HepG2 (cell line): ENCODE measurements around the gene CRMP1. TPM values are rescaled to one million over a fixed set of nuclear protein-coding genes. Genes with fewer than 3 reads are reported as not detected.

Experiments
- ATAC-seq: fragments of 200-7000 bp; cut with Tn5 transposase; 3 replicates; pipeline ENCODE4 v1.9.1; 2020; ENCODE audit warnings: mild to moderate bottlenecking, moderate library complexity
- BruUV-seq: library from RNA; stranded (reverse); fragments of 400-500 nt; replicated peaks from 2 replicates; lab custom pipeline; 2021; lab: Mats Ljungman, UMichigan
- CTCF ChIA-PET: fragments of 300-600 bp; formaldehyde crosslinking; extraction: SDS; loops from one replicate; lab custom pipeline; 2021; ENCODE audit warnings: low total read pairs, inconsistent platforms, low intra/inter-chr PET ratio; lab: Yijun Ruan, JAX
- POLR2A ChIA-PET: fragments of 350-600 bp; sonication (Branson Sonifier 250); formaldehyde crosslinking; loops from one replicate; lab custom pipeline; 2020; ENCODE audit warnings: antibody characterized with exemption, inconsistent platforms; lab: Yijun Ruan, JAX
- DNase-seq: peaks from one replicate; pipeline ENCODE4 v3.0.0-alpha.2; 2015; ENCODE audit warnings: low spot score
- FAIRE-seq: peaks from 3 replicates; lab custom pipeline; 2011; peaks lifted over from hg19 to GRCh38; lab: Jason Lieb, UNC
- H2AFZ ChIP-seq: one replicate; pipeline ENCODE4 v1.6.1; 2011; ENCODE audit warnings: low read length, inconsistent platforms
- H3K27ac ChIP-seq: fragments of 300-600 bp; 3 replicates; pipeline ENCODE4 v1.8.0; 2011; ENCODE audit warnings: mixed run types, mild to moderate bottlenecking, mixed read lengths, low read length, inconsistent platforms; ENCODE audit not compliant: insufficient read depth; ENCODE audit errors: extremely low read length
- H3K27me3 ChIP-seq, 2 experiments: fragments of 200-600 bp in 1 of 2; 2 replicates in 1 of 2; 3 replicates in 1 of 2; pipeline versions ENCODE4 v1.6.0 to v1.8.0; 2011; ENCODE audit warnings: low read length in 2 of 2, mild to moderate bottlenecking in 2 of 2, moderate library complexity in 2 of 2, inconsistent platforms in 1 of 2; ENCODE audit not compliant: insufficient read depth in 2 of 2, control insufficient read depth in 1 of 2
- H3K36me3 ChIP-seq, 2 experiments: fragments of 200-600 bp in 1 of 2; replicated peaks in 1 of 2; 2 replicates in 1 of 2; 3 replicates in 1 of 2; pipeline versions ENCODE4 v1.5.1 to v1.8.0; 2011; ENCODE audit warnings: low read length in 2 of 2, inconsistent platforms in 1 of 2; ENCODE audit not compliant: insufficient read depth in 2 of 2, control insufficient read depth in 1 of 2
- H3K4me1 ChIP-seq: 2 replicates; pipeline ENCODE4 v1.5.1; 2012; ENCODE audit warnings: low read length, inconsistent platforms; ENCODE audit not compliant: insufficient read depth
- H3K4me2 ChIP-seq: 2 replicates; pipeline ENCODE4 v1.6.0; 2011; ENCODE audit warnings: low read depth, low read length, inconsistent platforms
- H3K4me3 ChIP-seq, 3 experiments: fragments of 200-600 bp in 1 of 3; sonication (generic), shearing (Covaris generic) in 1 of 3; replicated peaks in 1 of 3; 2 replicates each; pipeline ENCODE4 v1.5.1; 2011 to 2016; ENCODE audit warnings: low read length in 3 of 3, inconsistent platforms in 2 of 3, low read depth in 2 of 3, mild to moderate bottlenecking in 2 of 3, control low read depth in 1 of 3, mixed read lengths in 1 of 3; ENCODE audit not compliant: insufficient read depth in 1 of 3
- H3K79me2 ChIP-seq: one replicate; pipeline ENCODE4 v1.6.1; 2011; ENCODE audit warnings: low read length, inconsistent platforms; ENCODE audit not compliant: insufficient read depth
- H3K9ac ChIP-seq: 2 replicates; pipeline ENCODE4 v1.6.0; 2011; ENCODE audit warnings: mild to moderate bottlenecking, low read depth, low read length, inconsistent platforms; ENCODE audit not compliant: insufficient read depth
- H3K9me3 ChIP-seq: 2 replicates; pipeline ENCODE4 v1.5.1; 2012; ENCODE audit warnings: mild to moderate bottlenecking, low read length
- H4K20me1 ChIP-seq: 2 replicates; pipeline ENCODE4 v1.6.0; 2011; ENCODE audit warnings: inconsistent platforms, mild to moderate bottlenecking, low read length, moderate library complexity; ENCODE audit not compliant: insufficient read depth
- CHD4 ChIP-seq: fragments of 200-600 bp; sonication (generic); IDR thresholded peaks from 2 replicates; pipeline ENCODE4 v1.7.0; 2017; ENCODE audit warnings: mild to moderate bottlenecking, low read length, borderline replicate concordance
- EED ChIP-seq: sonication (generic); formaldehyde crosslinking; IDR thresholded peaks from 2 replicates; pipeline ENCODE4 v1.5.0; 2020; ENCODE audit warnings: mild to moderate bottlenecking, missing genetic modification reagents
- NFE2L2 ChIP-seq: fragments of 150-350 bp; IDR thresholded peaks from 2 replicates; pipeline ENCODE4 v1.6.1; 2014; ENCODE audit warnings: low read length
- RORA ChIP-seq: sonication (generic); formaldehyde crosslinking; IDR thresholded peaks from 2 replicates; pipeline ENCODE4 v1.5.0; 2020; ENCODE audit warnings: mild to moderate bottlenecking, missing genetic modification reagents, moderate library complexity
- SYNCRIP ChIP-seq: fragments of 200-400 bp; formaldehyde crosslinking; IDR thresholded peaks from 2 replicates; pipeline ENCODE4 v1.6.1; 2018; ENCODE audit warnings: mild to moderate bottlenecking, low read depth, low read length; ENCODE audit not compliant: insufficient read depth
- TSC22D2 ChIP-seq: sonication (generic); formaldehyde crosslinking; IDR thresholded peaks from 2 replicates; pipeline ENCODE4 v1.5.1; 2020; ENCODE audit warnings: missing genetic modification reagents, mild to moderate bottlenecking, borderline replicate concordance
- U2AF2 ChIP-seq: fragments of 200-400 bp; formaldehyde crosslinking; IDR thresholded peaks from 2 replicates; pipeline ENCODE4 v1.6.1; 2017; ENCODE audit warnings: low read depth, mild to moderate bottlenecking, low read length
- ZBTB20 ChIP-seq: sonication (generic); formaldehyde crosslinking; IDR thresholded peaks from 2 replicates; pipeline ENCODE4 v1.8.1; 2023; ENCODE audit warnings: missing genetic modification reagents, low read depth, mild to moderate bottlenecking, borderline replicate concordance
- ZFP36L2 ChIP-seq: sonication (generic); formaldehyde crosslinking; IDR thresholded peaks from 2 replicates; pipeline ENCODE4 v1.4.0; 2020; ENCODE audit warnings: missing genetic modification reagents
- ZFP82 ChIP-seq: sonication (generic); formaldehyde crosslinking; IDR thresholded peaks from 2 replicates; pipeline ENCODE4 v1.5.1; 2020; ENCODE audit warnings: mild to moderate bottlenecking, missing genetic modification reagents, borderline replicate concordance
- ZNF33B ChIP-seq: sonication (generic); formaldehyde crosslinking; IDR thresholded peaks from 2 replicates; pipeline ENCODE4 v1.5.1; 2020; ENCODE audit warnings: mild to moderate bottlenecking, missing genetic modification reagents
- ZNF557 ChIP-seq: sonication (generic); formaldehyde crosslinking; IDR thresholded peaks from 2 replicates; pipeline ENCODE4 v1.4.0; 2020; ENCODE audit warnings: missing genetic modification reagents
- ZNF773 ChIP-seq: sonication (generic); formaldehyde crosslinking; IDR thresholded peaks from 2 replicates; pipeline ENCODE4 v1.4.0; 2020; ENCODE audit warnings: missing genetic modification reagents, borderline replicate concordance
- WGBS: methylation state at CpG from one replicate; pipeline ENCODE4 v1.1.6; 2017; ENCODE audit warnings: low lambda C conversion rate; 5-methylcytosine and 5-hydroxymethylcytosine counted together
- in situ Hi-C: cut with HindIII; loops from 2 replicates; pipeline ENCODE4 v1.10.0; 2017; ENCODE audit warnings: low pct_unique_long_range_greater_than_20kb; ENCODE audit not compliant: extremely low pct_ligation_motif_present
- intact Hi-C: fragments of 100-400 bp; cut with micrococcal nuclease; formaldehyde crosslinking; loops from one replicate; pipeline ENCODE4 v1.10.0; 2022; ENCODE audit not compliant: unreplicated experiment
- polyA plus RNA-seq, 8 experiments: library from polyadenylated mRNA; depleted of rRNA in 3 of 8; stranded (reverse) in 7 of 8; unstranded in 1 of 8; fragments of >200 nt; fragmentation: Illumina TruSeq in 4 of 8; extraction: Trizol in 4 of 8; gene quantifications; 2 replicates each; pipeline versions ENCODE4 v1.2.1 to v1.2.3, GENCODE V29; 2011 to 2016; ENCODE audit warnings: low read depth in 4 of 8, missing spikeins in 1 of 8, mixed read lengths in 1 of 8; ENCODE audit not compliant: insufficient read depth in 1 of 8
- total RNA-seq, 5 experiments: library from RNA; depleted of rRNA; stranded (reverse); fragments of >200 nt; fragmentation: Illumina TruSeq; extraction: Trizol; gene quantifications; 2 replicates each; pipeline ENCODE4 v1.2.3, GENCODE V29; 2016; ENCODE audit warnings: low read depth in 1 of 5
- TF ChIP-seq, protein P1 (sequence below): sonication (generic); formaldehyde crosslinking; conservative IDR thresholded peaks from 2 replicates; pipeline ENCODE4 v1.4.0; 2020; ENCODE audit warnings: missing genetic modification reagents
- TF ChIP-seq, protein P2 (sequence below): sonication (generic); formaldehyde crosslinking; IDR thresholded peaks from 2 replicates; pipeline ENCODE4 v1.8.0; 2022; ENCODE audit warnings: missing genetic modification reagents, mild to moderate bottlenecking, inconsistent platforms, borderline replicate concordance
- TF ChIP-seq, protein P3 (sequence below): sonication (generic); formaldehyde crosslinking; IDR thresholded peaks from 2 replicates; pipeline ENCODE4 v1.4.0; 2020; ENCODE audit warnings: mild to moderate bottlenecking, missing genetic modification reagents

CRMP1 gene
- total and polyA plus RNA-seq, 2 of the 13 experiments (the other 11 are each of a cell fraction or from before 2014, with no cell fraction given) = not detected

DNA sequence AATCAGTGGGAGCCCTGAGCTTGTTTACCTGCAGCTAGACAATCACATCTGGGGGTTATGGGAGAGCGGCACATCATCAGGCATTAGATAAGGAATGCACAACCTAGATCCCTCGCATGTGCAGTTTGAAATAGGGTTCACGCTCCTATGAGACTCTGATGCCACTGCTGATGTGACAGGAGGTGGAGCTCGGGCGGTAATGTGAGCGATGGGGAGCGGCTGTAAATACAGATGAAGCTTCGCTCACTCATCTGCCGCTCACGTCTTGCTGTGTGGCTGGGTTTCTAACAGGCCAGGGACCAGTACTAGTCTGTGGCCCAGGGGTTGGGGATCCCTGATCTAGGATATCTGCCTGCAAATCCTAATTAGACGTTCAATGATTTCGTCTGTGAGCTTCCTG is 90.3 kb downstream of the CRMP1 start (continued):
- TF ChIP-seq, protein P1, sequence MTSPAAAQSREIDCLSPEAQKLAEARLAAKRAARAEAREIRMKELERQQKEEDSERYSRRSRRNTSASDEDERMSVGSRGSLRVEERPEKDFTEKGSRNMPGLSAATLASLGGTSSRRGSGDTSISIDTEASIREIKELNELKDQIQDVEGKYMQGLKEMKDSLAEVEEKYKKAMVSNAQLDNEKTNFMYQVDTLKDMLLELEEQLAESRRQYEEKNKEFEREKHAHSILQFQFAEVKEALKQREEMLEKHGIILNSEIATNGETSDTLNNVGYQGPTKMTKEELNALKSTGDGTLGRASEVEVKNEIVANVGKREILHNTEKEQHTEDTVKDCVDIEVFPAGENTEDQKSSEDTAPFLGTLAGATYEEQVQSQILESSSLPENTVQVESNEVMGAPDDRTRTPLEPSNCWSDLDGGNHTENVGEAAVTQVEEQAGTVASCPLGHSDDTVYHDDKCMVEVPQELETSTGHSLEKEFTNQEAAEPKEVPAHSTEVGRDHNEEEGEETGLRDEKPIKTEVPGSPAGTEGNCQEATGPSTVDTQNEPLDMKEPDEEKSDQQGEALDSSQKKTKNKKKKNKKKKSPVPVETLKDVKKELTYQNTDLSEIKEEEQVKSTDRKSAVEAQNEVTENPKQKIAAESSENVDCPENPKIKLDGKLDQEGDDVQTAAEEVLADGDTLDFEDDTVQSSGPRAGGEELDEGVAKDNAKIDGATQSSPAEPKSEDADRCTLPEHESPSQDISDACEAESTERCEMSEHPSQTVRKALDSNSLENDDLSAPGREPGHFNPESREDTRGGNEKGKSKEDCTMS (CRISPR knock-in tag) = no peak
- TF ChIP-seq CHD4 (no peak), SYNCRIP (no peak), ZFP82 (no peak), ZNF557 (CRISPR knock-in tag) (no peak), TSC22D2 (CRISPR knock-in tag) (no peak), ZFP36L2 (CRISPR knock-in tag) (no peak), ZNF773 (CRISPR knock-in tag) (no peak), NFE2L2 (no peak), ZNF33B (CRISPR knock-in tag) (no peak), ZBTB20 (CRISPR knock-in tag) (no peak), RORA (CRISPR knock-in tag) (no peak)

DNA sequence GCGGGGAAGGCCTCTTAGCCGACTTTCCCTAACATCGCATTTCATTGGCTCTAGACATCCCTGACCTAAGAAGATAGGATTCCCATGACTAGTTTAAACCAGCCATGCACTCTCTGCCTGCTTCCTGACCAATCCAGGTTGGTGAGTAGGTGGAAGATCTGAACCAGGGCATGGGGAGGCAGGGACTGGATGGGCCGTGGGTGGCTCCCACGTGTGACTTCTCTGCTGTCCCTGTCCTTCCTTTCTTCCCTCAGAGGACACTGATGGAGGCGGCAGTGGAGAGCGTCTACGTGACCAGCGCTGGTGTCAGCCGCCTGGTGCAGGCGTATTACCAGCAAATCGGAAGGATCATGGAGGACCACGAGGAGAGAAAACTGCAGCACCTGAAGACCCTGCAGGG is 91.2 kb downstream of the CRMP1 start:
- Histone ChIP-seq H3K27ac (no peak overlapping the region), H3K4me2 (no peak overlapping the region), H3K27me3 (no peaks in the 10 kb centered on the region), H4K20me1 (no peaks in the 10 kb centered on the region), H3K9me3 (no peaks in the 10 kb centered on the region), H3K9ac (no peak overlapping the region), H3K36me3 (peaks cover 0 to 7% of the 10 kb centered on the region in 2 experiments; a peak in 3 of 5 replicates), H3K4me1 (no peaks in the 10 kb centered on the region), H2AFZ (no peak overlapping the region)
- ATAC-seq (no peak), FAIRE-seq (no peak), DNase-seq (no peak)
- intact Hi-C loops = no loop called here
- BruUV-seq = no TSS peak
- CTCF ChIA-PET = no interaction called here
- WGBS = 94% methylated on average over 13 of the region's 13 CpGs
- POLR2A ChIA-PET = no interaction called here
- TF ChIP-seq U2AF2 (no peak), EED (CRISPR knock-in tag) (no peak)
- TF ChIP-seq, protein P2, sequence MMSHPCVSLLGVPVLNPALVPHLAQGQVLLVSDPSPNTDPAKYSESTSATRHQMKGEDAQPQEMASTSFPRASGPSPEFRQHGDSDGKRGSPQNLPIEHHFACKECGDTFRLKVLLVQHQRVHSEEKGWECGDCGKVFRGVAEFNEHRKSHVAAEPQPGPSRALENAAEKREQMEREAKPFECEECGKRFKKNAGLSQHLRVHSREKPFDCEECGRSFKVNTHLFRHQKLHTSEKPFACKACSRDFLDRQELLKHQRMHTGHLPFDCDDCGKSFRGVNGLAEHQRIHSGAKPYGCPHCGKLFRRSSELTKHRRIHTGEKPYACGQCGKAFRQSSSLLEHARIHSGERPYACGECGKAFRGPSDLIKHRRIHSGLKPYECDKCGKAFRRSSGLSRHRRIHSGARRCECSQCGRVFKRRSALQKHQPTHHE (CRISPR knock-in tag) = no peak
- TF ChIP-seq, protein P3, sequence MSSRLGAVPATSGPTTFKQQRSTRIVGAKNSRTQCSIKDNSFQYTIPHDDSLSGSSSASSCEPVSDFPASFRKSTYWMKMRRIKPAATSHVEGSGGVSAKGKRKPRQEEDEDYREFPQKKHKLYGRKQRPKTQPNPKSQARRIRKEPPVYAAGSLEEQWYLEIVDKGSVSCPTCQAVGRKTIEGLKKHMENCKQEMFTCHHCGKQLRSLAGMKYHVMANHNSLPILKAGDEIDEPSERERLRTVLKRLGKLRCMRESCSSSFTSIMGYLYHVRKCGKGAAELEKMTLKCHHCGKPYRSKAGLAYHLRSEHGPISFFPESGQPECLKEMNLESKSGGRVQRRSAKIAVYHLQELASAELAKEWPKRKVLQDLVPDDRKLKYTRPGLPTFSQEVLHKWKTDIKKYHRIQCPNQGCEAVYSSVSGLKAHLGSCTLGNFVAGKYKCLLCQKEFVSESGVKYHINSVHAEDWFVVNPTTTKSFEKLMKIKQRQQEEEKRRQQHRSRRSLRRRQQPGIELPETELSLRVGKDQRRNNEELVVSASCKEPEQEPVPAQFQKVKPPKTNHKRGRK = no peak
- TF ChIP-seq, all 625 proteins: peak for 0
- in situ Hi-C loops = loop anchor here (25.0 kb wide), 1 partner anchor 814 kb away; no protein-coding TSS in a partner anchor
- Histone ChIP-seq H3K79me2 (no peaks in the 10 kb centered on the region), H3K4me3 (no peak overlapping the region)
